Liver (tissue), 3 donors: ENCODE results near the gene CEP128.

Experiments
- FOXA2 ChIP-seq: IDR thresholded peaks from 2 replicates; pipeline ENCODE4 v1.6.1; 2016; ENCODE audit warnings: antibody characterized with exemption
- GABPA ChIP-seq, 2 donors: IDR thresholded peaks in 1 of 2; conservative IDR thresholded peaks in 1 of 2; 2 replicates each; pipeline ENCODE4 v1.6.1; 2016; ENCODE audit warnings: antibody characterized with exemption in 2 of 2, mild to moderate bottlenecking in 1 of 2, moderate library complexity in 1 of 2
- HNF4G ChIP-seq: IDR thresholded peaks from 2 replicates; pipeline ENCODE4 v1.6.1; 2016; ENCODE audit warnings: antibody characterized with exemption
- TF ChIP-seq, protein P1 (sequence below): fragments of 150-350 bp; IDR thresholded peaks from 2 replicates; pipeline ENCODE4 v1.5.1; 2017; ENCODE audit warnings: improper control_type of control experiment, low read depth, low read length; ENCODE audit not compliant: missing input control
- TF ChIP-seq, protein P2 (sequence below): IDR thresholded peaks from 2 replicates; pipeline ENCODE4 v1.6.1; 2016; ENCODE audit warnings: antibody characterized with exemption
- donor health status: healthy.
- donor health status: healthy.

DNA sequence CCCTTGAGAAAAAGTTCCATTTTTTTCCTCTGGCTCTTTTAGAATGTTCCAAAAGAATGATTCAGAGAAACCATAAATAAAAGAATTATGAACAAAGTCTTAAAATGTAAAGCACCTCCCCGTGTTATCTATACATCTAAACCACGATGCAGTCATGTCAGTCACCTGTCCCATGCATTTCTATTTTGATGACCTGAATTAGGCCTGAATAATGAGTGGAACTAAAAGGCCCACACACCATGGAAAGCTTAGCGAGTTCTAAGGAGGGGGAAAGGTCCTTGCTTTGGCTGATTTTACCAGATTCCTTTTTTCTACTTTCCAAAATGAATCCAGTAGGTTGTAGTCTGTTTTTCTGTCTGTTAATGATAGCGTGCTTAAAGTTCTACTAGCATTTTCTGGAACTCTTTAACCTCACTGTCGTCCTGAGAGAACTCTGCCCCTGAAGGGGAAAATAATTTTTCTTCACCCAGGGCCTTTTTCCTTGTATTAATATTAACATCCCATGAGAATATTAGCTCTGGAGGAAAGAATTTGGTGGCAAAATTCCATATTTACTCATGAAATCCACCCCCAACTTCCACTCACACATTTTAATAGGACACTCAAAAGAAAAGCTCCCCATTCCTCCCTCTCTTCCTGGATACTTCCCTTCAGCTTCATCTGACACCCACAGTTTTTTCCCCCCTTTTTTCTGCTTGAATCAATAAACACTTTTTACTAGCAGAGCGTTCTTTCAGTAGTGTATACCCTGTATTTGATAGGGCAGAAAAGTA lies 464.0 kb downstream of the CEP128 start:
- no peak for TF ChIP-seq FOXA2
- TF ChIP-seq, protein P1, sequence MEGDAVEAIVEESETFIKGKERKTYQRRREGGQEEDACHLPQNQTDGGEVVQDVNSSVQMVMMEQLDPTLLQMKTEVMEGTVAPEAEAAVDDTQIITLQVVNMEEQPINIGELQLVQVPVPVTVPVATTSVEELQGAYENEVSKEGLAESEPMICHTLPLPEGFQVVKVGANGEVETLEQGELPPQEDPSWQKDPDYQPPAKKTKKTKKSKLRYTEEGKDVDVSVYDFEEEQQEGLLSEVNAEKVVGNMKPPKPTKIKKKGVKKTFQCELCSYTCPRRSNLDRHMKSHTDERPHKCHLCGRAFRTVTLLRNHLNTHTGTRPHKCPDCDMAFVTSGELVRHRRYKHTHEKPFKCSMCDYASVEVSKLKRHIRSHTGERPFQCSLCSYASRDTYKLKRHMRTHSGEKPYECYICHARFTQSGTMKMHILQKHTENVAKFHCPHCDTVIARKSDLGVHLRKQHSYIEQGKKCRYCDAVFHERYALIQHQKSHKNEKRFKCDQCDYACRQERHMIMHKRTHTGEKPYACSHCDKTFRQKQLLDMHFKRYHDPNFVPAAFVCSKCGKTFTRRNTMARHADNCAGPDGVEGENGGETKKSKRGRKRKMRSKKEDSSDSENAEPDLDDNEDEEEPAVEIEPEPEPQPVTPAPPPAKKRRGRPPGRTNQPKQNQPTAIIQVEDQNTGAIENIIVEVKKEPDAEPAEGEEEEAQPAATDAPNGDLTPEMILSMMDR, result no peak
- TF ChIP-seq HNF4G, result no peak
- TF ChIP-seq, protein P2, sequence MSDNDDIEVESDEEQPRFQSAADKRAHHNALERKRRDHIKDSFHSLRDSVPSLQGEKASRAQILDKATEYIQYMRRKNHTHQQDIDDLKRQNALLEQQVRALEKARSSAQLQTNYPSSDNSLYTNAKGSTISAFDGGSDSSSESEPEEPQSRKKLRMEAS, result no peak
- TF ChIP-seq GABPA (IDR thresholded peaks at IDR 0.05 in 1 of 2, conservative IDR thresholded peaks at IDR 0.05 in 1 of 2), result no peak
